A673 (cell line): ENCODE data around the gene KCMF1. TPM values are rescaled to one million over a fixed set of nuclear protein-coding genes. Genes with fewer than 3 reads are reported as not detected.
A peak's percentile ranks its signal among the peaks of the same experiment; 100 is the strongest.

Experiments
- Bru-seq: library from RNA; stranded (reverse); fragments of 400-500 nt; gene quantifications from one replicate; lab custom pipeline; 2021; lab: Mats Ljungman, UMichigan
- BruChase-seq, 2 experiments: library from RNA; stranded (reverse); fragments of 400-500 nt; gene quantifications; one replicate each; lab custom pipeline; 2021; lab: Mats Ljungman, UMichigan
- BruUV-seq: library from RNA; stranded (reverse); fragments of 400-500 nt; replicated peaks from 2 replicates; lab custom pipeline; 2021; lab: Mats Ljungman, UMichigan
- CTCF ChIA-PET: fragments of 300-600 bp; sonication (Branson Sonifier 250); formaldehyde crosslinking; loops from one replicate; lab custom pipeline; 2022; ENCODE audit warnings: antibody characterized with exemption; lab: Charles Lee
- POLR2A ChIA-PET: fragments of 300-600 bp; sonication (Branson Sonifier 250); formaldehyde crosslinking; loops from one replicate; lab custom pipeline; 2022; ENCODE audit warnings: antibody characterized with exemption; ENCODE audit not compliant: low non-redundant PET; lab: Charles Lee
- DNase-seq: peaks from one replicate; pipeline ENCODE4 v3.0.0-alpha.2; 2015; ENCODE audit warnings: low spot score
- H3K27ac ChIP-seq: fragments of 200-600 bp; sonication (generic); 2 replicates; pipeline ENCODE4 v1.5.1; 2016; ENCODE audit warnings: mixed run types, low read depth, mild to moderate bottlenecking, mixed read lengths, antibody characterized with exemption, low read length; ENCODE audit not compliant: poor library complexity, severe bottlenecking
- H3K27me3 ChIP-seq: fragments of 200-600 bp; sonication (generic); replicated peaks from 2 replicates; pipeline ENCODE4 v1.6.1; 2017; ENCODE audit warnings: mixed run types, low read depth, mild to moderate bottlenecking, mixed read lengths, antibody characterized with exemption, low read length; ENCODE audit not compliant: insufficient read depth, poor library complexity
- H3K36me3 ChIP-seq: fragments of 200-600 bp; sonication (generic); 2 replicates; pipeline ENCODE4 v1.6.1; 2016; ENCODE audit warnings: mixed run types, mild to moderate bottlenecking, mixed read lengths, antibody characterized with exemption, low read length; ENCODE audit not compliant: insufficient read depth, poor library complexity, severe bottlenecking
- H3K4me1 ChIP-seq: fragments of 200-600 bp; sonication (generic); 2 replicates; pipeline ENCODE4 v1.6.1; 2017; ENCODE audit warnings: mixed run types, mild to moderate bottlenecking, mixed read lengths, antibody characterized with exemption, low read length; ENCODE audit not compliant: insufficient read depth, poor library complexity, severe bottlenecking
- H3K4me3 ChIP-seq: fragments of 200-600 bp; sonication (generic); 2 replicates; pipeline ENCODE4 v1.5.1; 2016; ENCODE audit warnings: low read depth, mixed run types, mild to moderate bottlenecking, mixed read lengths, low read length; ENCODE audit not compliant: poor library complexity, severe bottlenecking
- H3K9me3 ChIP-seq: fragments of 200-600 bp; sonication (generic); 2 replicates; pipeline ENCODE4 v1.6.1; 2016; ENCODE audit warnings: mixed run types, low read depth, mild to moderate bottlenecking, mixed read lengths, antibody characterized with exemption, low read length; ENCODE audit not compliant: poor library complexity, severe bottlenecking
- CTCF ChIP-seq: fragments of 300-800, 200-600 bp; sonication (generic); conservative IDR thresholded peaks from 2 replicates; pipeline ENCODE4 v1.5.1; 2017; ENCODE audit warnings: low read depth, mild to moderate bottlenecking, antibody characterized with exemption, low read length, moderate library complexity, mixed read lengths
- EZH2 ChIP-seq: fragments of 200-600 bp; sonication (generic); IDR thresholded peaks from 2 replicates; pipeline ENCODE4 v1.6.1; 2017; ENCODE audit warnings: borderline replicate concordance, low read depth, mild to moderate bottlenecking, mixed read lengths, antibody characterized with exemption, low read length; ENCODE audit not compliant: poor library complexity, severe bottlenecking
- intact Hi-C: fragments of 100-400 bp; cut with micrococcal nuclease; formaldehyde crosslinking; loops from one replicate; pipeline ENCODE4 v1.10.0; 2022; ENCODE audit not compliant: unreplicated experiment
- long read RNA-seq: library from polyadenylated mRNA; stranded (forward); transcript quantifications from one replicate; pipeline ENCODE4 v2.0.0, GENCODE V29; 2022
- total RNA-seq: library from RNA; stranded (reverse); gene quantifications from 2 replicates; pipeline ENCODE4 v1.2.3, GENCODE V29; 2021

Gene KCMF1
- 108 and 110 TPM in 2 replicates for total RNA-seq
- percentile 94 among the genes with signal in this experiment for Bru-seq, nascent RNA
- BruChase-seq, experiment 1, labeled RNA remaining after a 2-hour chase: percentile 91 among the genes with signal in this experiment
- BruChase-seq, experiment 2, labeled RNA remaining after a 6-hour chase: percentile 95 among the genes with signal in this experiment
- long read RNA-seq, full-length matches to known transcripts: 101 of 116 reads
- long read RNA-seq, partial matches to known transcripts: 4 of 116 reads
- long read RNA-seq, other reads (novel, unspliced or antisense): 11 of 116 reads

DNA sequence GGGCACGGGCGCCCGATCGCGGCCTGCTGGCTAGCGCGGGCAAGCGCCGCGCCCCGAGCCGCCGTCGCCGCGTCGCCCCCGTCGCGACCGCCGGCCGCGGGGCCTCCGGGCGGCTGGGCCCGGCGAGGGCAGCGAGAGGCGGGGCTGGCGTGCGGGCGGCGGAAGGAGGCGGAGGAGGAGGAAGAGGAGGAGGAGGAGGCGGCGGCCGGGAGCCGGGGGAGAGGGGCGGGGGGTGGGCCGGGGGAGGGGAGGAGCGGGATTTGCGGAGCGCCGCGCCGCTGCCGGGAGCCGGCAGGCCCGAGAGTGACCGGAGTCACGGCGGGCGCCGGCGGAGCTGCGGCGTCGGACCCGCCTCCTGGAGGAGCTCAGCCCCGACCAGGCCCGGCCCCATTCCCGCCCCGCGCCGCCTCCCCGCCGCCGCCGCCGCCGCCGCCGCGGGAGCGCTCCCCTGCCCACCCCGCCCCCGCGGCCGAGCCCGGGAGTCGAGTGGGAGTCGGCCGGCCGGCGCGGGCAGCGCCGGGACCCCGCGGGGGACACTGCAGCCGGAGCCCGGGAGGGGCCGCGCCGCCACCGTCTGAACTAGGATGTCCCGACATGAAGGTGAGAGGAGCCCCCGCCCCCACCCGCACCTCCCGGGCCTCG is at the start of gene KCMF1:
TSS of gene KCMF1 (plus strand) at position 294 of the 642 bp plus-strand sequence. CDS start at position 585, 291 bp downstream.
- Histone ChIP-seq H3K4me1 (peaks cover 4% of the 10 kb centered on the region), H3K36me3 (peaks cover 10% of the 10 kb centered on the region), H3K4me3 (peak within 1 kb of the TSS; percentile 97), H3K9me3 (no peaks in the 10 kb centered on the region), H3K27me3 (no peaks in the 10 kb centered on the region), H3K27ac (peak within 1 kb of the TSS; percentile 99)
- ChIA-PET CTCF (interaction anchor here (0.6 kb wide), 1 partner anchor 374 kb away, joined by 6 read pairs; no protein-coding TSS in a partner anchor), POLR2A (no interaction called here)
- TF ChIP-seq EZH2 (no peak), CTCF (no peak)
- BruUV-seq: no TSS peak
- intact Hi-C loops: loop anchor here (1.0 kb wide), 1 partner anchor 46 kb away; no protein-coding TSS in a partner anchor
- DNase-seq: peak; percentile 78

- Histone ChIP-seq H3K9me3 (no peaks in the 10 kb centered on the region), H3K27me3 (no peaks in the 10 kb centered on the region), H3K36me3 (no peaks in the 10 kb centered on the region), H3K4me1 (peaks cover 34% of the 10 kb centered on the region), H3K4me3 (no peak overlapping the region), H3K27ac (no peak overlapping the region)
- TF ChIP-seq EZH2 (no peak), CTCF (no peak)
- no TSS peak for BruUV-seq
- CTCF ChIA-PET: no interaction called here
- no peak for DNase-seq
- POLR2A ChIA-PET: no interaction called here
- intact Hi-C loops: no loop called here
Measured at GRCh38 chr2:84923009-84923408, 48.0 kb upstream of the KCMF1 start.

GRCh38 chr2:84924173-84925106 is 46.5 kb upstream of the KCMF1 start:
- Histone ChIP-seq H3K4me3 (peak overlapping the region; percentile 34), H3K9me3 (no peaks in the 10 kb centered on the region), H3K27ac (peak overlapping the region; percentile 70), H3K27me3 (no peaks in the 10 kb centered on the region), H3K4me1 (peaks cover 31% of the 10 kb centered on the region), H3K36me3 (no peaks in the 10 kb centered on the region)
- intact Hi-C loops: loop anchor here (1.0 to 5.0 kb wide), 4 partner anchors 20 to 427 kb away; partner anchors contain the start of genes TCF7L1 and TMSB10
- DNase-seq: peak; percentile 94
- TSS peak; percentile 90 for BruUV-seq
- ChIA-PET CTCF (interaction anchor here (0.5 kb wide), 1 partner anchor 18 kb away, joined by 4 read pairs; no protein-coding TSS in a partner anchor), POLR2A (no interaction called here)
- TF ChIP-seq EZH2 (no peak), CTCF (no peak)
